ENCODE results near the gene NR1D1.

NR1D1 gene

DNA sequence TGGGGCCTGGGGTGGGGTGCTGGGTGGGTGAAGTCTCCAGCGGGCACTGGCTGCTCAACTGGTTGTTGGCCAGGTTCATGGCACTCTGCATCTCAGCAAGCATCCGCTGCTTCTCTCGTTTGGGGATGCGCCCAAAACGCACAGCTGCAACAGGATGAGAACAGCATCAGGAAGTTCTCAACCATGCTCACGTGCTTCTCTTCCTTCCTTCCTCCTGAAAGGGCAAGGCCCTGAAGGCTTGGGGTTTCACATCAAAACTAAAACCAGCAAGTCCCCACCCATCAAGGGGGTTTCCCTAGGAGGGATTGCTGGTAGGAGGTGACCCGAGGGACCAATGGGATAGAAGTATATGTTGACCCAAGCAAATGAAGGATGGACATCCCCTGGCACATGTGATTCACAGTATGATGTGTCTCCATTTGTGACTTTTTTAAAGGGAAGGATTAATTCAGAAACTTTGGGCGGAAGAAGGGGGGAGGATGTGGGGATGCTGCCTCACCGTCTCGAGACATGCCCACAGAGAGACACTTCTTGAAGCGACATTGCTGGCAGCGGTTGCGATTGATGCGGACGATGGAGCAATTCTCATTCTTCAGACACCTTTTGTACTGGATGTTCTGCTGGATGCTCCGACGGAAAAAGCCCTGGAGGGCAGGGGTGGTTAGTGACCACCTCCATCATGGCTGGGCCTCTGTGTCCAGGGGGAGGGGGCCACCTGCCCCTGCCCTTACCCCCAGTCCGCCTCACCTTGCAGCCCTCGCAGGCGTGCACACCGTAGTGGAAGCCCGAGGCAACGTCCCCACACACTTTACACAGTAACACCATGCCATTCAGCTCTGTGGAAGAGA lies 4.2 kb downstream of the NR1D1 start:
- DNase-seq: peak; percentile 75 to 77

DNA sequence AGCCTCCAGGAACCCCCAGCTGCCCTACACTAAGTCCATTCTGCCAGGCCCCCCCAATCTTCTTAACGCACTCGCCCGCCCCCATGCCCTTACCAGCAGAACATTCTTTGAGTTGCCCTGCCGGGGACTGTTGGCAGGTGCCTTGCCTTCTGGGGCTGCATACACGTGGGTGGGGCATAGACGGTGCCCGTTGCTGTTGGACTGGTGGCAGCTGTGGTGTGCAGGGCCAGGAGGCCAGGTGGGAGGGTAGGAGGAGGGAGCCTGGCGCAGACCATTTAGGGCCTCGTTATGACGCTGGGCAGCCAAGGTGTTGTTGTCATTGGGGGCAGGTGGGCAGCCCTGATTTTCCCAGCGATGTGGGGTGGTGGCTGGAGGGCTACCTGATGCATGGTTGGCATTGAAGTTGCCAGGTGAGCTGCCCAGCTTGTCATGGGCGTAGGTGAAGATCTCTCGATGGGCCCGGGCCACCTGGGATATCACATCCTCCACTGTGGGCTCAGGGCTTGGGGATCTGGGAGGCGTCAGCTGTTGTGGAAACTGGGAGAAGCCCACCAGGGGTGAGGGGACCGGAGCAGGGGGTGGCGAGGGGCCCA lies 4.9 kb downstream of the NR1D1 start:
- no peak for DNase-seq

DNA sequence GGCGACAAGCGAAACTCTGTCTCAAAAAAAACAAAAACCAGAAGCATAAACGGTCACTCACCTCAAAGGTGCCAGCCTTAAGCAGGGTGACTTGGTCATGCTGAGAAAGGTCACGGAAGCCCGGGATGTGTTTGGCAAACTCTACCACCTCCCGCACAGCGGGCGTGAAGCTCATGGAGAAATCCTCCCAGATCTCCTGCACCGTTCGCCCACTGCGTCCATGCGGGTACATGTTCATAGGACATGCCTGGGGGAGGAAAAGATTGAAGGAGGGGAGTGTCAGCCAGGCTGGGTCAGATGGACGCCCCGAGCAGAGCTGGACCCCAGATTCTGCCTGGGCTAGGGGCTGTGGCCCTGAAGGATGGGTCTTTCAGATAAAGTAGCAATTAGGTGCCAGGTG lies 5.5 kb downstream of the NR1D1 start:
- DNase-seq: no peak

DNA sequence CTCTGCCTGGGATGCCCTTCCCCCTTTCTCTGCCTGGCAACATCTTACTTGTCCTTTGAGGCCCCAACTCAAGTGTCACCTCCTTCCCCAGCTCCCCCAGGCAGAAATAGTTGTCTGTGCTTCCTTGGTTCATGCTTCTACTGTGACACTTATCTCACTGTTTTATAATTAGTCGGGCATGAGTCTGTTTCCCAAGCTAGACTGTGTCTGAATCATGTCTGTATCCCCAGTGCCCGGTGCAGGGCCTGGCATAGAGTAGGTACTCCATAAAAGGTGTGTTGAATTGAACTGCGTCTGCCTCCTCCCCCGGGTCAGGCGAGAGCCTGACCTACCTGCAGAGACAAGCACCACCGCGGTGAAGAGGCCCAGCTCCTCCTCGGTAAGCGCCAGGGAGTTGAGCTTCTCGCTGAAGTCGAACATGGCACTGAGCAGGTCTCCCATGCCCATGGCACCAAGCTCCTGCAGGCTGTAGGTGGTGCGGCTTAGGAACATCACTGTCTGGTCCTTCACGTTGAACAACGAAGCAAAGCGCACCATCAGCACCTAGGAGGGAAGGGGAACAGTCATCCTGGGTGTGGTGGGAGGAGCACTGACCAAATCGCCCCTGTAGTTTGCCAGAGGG lies 6.7 kb downstream of the NR1D1 start:
- no peak for DNase-seq

DNA sequence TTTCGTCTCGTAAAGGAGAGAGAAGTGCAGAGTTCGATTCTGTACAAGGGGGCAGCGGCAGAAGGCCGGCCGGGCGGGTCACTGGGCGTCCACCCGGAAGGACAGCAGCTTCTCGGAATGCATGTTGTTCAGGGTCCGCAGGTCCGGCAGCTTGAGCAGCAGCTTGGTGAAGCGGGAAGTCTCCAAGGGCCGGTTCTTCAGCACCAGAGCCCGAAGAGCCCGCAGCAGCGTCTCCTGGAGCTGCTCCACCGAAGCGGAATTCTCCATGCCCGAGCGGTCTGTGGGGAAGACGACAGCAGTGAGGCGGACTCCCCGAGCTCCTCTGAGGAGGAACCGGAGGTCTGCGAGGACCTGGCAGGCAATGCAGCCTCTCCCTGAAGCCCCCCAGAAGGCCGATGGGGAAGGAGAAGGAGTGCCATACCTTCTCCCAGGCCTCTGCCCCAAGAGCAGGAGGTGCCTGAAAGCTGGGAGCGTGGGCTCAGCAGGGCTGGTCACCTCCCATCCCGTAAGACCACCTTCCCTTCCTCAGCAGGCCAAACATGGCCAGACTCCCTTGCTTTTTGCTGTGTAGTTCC lies 7.3 kb downstream of the NR1D1 start:
- no peak for DNase-seq

DNA sequence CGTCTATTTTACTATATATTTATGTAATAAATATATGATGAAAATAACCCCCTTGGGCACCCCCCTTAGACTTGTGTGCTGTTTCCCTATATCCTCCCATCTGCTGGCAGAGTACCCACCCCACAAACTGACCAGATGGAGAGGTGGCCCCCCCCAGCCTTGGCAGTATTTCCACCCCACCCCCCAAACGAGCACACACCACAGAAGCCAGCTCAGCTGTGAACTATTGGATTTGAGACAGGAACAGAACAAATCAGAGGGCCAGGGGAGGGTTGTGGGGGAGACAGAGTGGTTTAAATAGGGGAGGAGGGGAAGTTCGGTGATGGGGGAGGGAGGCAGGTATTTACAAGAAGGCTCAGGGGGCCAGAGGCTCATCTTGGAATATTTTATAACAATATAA lies 7.8 kb downstream of the NR1D1 start:
- no peak for DNase-seq

DNA sequence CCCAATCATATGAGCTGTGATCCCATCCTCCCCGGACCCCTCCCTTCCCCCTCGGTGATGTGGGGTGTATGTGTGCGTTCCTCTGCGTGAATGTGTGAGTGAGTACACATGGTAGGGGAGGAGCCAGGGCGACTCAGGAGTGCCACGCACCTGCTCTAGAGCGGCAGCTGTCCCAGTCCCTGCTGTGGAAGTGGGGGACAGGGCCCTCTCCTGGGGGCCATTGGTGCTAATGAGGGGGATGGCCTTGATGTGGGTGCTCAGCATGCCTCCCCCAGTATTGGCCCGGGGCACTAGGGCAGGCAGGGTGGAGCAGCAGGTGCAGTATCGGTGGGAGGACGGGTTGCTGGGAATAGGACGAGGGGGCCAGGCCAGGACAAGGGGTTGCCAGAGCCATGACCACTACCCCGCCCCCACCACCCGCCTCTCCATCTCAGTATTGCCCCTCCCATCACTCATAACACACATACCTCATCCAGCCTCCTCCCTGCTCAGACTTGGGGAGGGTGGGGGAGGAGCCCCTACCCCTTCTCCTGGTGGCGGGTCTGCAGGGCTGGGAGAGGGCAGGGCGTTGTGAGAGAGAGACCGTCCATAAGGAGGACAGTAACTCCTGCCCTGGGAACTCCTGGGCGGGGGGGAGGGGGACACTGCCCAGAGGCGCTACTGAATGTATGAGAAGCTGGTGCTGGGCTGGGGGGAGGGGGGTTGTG lies 8.5 kb downstream of the NR1D1 start:
- no peak for DNase-seq

DNA sequence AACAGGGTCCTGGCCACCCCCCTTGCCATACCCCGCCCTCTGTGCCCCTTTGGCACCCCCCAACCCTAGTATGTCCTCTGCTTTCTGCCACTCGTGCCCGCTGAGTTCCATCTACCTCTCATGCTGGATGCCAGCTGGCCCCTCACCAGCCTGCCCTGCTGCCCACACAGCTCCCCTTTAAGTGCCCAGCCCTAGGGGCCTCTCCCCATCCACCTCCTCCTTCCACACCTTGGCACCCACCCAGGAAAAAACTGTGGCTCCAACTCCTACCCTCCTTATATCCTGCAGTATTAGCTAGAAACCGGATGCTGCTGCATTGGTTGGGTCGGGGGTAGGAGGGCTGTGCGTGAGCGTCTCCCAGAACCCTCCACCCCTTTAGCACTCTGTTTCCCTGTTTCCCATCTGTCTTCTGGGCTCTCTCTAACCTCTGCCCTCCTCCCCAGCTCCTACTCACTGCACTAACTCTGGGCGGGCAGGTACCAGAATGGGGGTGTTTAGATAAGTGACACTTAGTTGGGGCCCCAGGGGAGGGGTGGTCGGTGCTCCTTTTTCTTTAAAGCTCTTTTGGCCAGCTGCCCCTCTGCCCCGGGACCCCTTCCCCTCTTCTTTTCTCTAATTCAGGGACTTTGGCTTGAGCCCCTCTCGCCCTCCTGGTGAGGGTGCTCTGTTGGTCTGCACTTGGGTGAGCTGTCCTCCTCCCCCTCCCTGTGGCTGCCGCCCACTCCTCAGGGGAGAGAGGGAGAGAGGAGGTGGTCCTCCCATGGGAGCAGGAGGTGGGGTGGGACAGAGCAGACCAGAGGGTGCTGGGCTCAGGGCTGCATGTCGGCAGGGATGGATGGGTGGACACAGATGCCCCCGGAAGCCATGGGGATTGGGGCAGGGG lies 9.9 kb downstream of the NR1D1 start:
- no peak for DNase-seq

DNA sequence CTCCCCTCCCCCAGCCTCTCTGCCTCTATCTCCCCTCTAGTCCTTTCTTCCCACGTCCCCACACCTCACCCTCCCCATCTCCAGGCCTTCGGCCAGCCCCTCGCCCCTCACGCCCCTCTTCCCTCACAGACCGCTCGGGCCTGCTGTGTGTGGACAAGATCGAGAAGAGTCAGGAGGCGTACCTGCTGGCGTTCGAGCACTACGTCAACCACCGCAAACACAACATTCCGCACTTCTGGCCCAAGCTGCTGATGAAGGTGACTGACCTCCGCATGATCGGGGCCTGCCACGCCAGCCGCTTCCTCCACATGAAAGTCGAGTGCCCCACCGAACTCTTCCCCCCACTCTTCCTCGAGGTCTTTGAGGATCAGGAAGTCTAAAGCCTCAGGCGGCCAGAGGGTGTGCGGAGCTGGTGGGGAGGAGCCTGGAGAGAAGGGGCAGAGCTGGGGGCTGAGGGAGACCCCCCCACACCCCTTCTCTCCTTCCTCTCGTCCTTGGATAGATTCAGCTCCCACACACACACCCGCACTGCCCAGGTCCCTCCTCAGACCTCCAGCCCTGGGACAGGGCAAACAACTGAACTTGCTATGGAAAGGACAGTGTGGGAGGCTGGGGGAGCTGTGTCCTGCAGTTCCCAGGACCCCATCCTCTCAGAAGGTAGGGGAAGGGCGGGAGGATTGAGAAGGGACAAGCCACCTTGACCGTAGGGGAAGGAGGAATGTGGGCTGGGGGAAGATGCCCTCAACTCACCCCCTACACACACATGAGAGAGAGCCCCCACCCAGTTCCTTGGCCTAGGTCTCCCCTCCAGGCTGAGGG lies 11.1 kb downstream of the NR1D1 start:
- no peak for DNase-seq

DNA sequence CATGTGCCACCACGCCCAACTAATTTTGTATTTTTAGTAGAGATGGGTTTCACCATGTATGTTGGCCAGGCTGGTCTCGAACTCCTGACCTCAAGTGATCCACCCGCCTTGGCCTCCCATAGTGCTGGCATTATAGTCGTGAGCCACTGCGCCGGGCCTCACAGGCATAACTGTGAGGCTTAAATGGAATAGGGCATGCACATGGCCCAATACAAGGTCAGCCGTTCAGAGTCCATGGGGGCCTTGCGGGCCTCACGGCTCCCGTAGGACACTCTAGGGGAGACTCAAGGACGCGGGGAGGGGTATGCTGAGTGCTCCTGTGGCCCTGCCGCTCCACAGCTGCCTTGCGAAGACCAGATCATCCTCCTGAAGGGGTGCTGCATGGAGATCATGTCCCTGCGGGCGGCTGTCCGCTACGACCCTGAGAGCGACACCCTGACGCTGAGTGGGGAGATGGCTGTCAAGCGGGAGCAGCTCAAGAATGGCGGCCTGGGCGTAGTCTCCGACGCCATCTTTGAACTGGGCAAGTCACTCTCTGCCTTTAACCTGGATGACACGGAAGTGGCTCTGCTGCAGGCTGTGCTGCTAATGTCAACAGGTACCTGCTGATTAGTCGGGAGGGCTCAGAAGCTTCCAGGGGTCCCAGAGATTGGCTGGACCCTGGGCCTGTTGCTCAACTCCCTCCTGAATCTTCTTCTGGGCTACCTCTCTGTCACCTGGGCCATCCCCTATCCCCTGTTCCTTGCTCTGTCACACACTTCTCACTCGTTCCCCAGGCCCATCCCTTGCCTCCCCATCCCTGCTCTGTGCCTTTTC lies 12.3 kb downstream of the NR1D1 start:
- no peak for DNase-seq

DNA sequence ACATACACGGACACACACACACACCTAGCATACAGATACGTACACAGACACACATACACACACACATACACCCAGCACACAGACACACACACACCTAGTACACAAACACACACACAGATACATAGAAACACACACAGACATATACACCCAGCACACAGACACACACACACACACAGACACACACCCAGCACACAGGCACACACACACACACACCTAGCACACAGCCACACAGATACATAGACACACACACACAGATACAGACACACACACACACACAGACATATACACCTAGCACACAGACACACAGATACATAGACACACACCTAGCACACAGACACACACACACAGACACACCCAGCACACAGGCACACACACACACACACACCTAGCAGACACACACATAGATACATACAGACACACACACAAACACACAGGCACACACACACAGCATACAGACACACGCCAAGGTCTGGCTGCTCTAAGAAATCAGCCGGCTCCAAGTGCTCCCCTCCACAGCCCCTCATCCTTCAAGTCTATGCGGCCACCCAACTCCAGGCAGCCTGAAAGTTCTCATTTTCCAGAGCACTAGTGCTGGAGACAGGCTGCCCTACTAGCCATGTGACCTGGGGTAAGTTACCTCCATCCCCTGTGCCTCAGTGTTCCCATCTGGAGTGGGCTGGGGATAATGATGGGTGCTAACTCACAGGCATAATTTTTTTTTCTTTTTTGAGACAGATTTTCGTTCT lies 13.2 kb downstream of the NR1D1 start:
- DNase-seq: no peak

DNA sequence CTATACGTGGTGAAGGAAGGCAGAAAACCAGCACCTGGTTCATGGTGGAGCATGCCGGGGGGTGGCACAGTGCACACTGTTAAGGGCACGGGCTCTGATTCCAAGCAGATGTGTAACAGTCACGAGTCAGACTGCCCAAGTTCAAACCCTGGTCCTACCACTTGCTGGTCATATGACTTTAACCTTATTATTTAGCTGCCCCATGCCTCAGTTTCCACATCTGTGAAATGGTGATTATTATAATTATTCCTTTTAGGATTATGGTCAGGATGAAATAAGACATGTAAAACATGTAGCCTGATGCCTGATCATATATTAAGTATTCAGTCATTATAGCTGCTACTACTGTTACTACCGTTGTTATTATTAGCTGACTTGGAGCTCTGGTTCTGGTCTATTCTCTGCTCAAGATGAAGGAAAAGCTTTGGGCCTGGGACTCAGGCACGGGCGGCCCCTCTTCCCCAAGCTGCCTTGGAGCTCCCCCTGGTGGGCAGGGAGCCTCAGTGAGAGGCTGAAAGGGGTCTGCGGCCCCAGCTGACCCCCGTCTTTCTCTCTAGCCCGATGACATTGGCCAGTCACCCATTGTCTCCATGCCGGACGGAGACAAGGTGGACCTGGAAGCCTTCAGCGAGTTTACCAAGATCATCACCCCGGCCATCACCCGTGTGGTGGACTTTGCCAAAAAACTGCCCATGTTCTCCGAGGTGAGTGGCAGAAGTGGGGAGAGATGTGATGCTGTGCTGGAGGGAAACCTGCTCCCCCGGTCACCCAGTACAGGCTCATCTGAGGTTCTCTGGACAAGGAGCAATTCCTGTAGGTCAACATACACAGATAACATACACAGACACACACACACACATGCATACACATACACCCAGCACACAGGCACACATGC lies 14.0 kb downstream of the NR1D1 start:
- DNase-seq: peak; percentile 56 to 63

DNA sequence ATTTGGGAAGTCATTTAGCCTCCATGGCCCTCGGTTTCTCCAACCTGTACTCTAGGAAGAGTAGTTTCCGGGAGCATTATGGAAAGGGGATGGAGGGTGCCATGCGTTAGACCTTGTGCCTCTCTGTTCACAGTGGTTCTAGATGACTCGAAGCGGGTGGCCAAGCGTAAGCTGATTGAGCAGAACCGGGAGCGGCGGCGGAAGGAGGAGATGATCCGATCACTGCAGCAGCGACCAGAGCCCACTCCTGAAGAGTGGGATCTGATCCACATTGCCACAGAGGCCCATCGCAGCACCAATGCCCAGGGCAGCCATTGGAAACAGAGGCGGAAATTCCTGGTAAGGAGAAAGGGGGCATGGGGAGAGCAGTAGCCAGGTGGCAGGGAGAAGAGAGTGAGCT lies 15.9 kb downstream of the NR1D1 start:
- DNase-seq: no peak

DNA sequence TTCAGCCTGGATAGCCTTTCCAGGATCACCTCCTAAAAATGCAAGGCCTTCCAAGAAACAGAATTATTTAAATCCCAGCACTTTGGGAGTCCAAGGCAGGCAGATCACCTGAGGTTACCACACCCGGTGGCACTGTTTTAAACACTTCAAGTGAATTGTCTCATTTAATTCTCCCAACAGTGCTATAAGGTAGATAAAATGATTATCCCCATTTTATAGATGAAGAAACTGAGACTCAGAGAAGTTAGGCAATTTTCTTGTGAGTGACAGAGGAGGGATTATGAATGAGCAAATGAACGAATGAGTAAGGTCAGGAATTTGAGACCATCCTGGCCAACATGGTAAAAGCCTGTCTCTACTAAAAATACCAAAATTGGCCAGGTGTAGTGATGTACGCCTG lies 20.8 kb downstream of the NR1D1 start:
- DNase-seq: no peak

DNA sequence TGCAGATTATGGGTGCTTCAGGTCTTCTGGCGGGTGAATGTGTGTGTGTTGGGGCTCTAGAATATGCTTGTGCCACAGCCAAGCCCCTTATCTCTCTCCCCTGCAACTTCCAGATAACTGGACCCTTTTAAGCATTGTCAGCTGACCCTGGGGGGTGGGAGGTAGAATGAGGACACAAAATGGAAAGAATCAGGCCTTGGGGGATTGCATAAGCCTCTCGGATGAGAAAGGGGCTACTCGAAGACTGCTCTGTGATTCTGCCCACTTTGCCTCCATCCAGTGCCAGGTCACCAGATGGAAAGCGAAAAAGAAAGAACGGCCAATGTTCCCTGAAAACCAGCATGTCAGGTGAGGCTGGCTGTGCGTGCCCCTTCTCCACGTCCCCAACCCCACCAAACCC lies 23.8 kb downstream of the NR1D1 start:
- DNase-seq: no peak

DNA sequence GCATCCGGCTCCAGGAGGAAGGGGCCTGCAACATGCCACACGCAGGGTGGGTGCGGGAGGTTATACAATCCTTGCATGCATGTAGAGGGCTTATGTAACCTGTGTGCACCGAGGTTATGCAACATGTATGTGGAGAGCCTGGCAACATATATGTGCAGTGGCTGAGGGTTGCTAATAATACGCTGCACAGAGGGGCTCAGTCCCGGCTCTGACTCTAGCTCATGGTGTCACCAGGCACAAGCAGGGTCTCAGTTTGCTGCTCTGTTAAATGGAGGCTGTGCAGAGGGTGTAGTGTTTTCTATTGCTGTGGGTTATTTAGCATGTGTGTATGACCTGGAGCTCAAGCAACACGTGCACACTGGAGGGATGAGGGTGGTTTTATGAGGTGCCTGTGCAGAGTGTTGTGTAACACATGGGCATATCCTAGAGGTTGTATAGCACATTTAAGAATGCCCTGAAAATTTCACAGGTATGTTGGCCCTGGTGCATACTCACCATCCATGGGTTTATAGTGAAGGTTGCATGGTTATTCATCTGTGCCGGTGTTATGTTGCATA lies 24.4 kb downstream of the NR1D1 start:
- no peak for DNase-seq

DNA sequence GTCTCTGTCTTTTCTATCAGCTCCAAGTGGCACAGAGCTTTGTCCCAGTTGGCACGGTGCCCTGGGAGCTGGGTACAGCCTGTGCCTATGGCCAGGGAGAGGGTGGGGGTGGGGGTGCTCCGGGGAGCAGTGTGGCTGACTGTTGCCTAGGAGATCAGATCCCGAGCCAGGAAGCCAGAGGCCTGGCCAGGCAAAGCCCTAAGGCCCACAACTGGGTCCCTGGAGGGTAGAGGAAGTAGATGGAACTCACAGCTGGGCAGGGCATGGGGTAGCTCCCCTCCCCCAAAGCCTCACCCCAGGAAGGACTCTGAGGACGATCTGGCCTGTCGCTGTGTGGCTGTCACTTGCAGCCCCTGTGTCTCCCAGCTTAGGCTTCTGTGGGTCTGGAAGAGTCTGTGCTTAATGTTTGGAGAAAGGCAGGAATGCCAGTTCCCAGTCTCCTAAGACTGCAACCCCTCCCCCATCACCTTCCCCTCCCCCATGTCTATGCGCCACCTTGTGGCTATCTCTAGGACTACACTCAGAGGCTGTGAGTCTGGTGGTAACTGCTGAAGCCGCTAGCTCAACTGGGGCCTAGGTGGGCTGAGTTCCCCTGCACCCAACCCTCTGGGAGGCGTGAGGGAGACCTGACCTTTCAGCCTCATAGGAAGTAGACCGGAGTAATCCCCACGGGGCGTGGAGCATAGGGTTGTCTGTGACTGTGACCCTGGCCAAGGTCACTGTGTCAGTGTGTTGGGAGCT lies 25.0 kb downstream of the NR1D1 start:
- DNase-seq: peak; percentile 56 to 77

DNA sequence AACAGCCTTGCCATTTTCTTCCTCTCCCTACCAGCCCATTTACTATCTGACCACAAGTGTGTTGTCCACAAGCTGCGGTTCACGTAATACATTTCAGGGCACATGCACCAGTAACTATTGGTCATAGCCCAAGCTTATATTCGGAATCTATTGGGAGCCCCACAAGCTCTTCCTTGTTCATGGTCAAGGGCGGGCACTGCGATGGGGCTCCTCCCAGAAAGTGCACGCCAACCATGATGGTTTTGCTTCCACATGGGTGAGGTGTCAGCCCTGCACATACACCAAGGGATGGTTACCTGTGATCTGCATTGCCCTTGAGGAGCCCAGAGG lies 25.6 kb downstream of the NR1D1 start:
- DNase-seq: no peak
